HEK293 (cell line): ENCODE data around the gene EID2.

Experiments
- BCL11B ChIP-seq: fragments of 450-650 bp; formaldehyde crosslinking; IDR thresholded peaks from 2 replicates; pipeline ENCODE4 v1.5.1; 2016; ENCODE audit warnings: low read depth, missing biosample characterization, missing genetic modification characterization
- GLIS2 ChIP-seq: fragments of 450-650 bp; formaldehyde crosslinking; IDR thresholded peaks from 2 replicates; pipeline ENCODE4 v1.5.1; 2016; ENCODE audit warnings: missing biosample characterization, missing genetic modification characterization
- HOXD13 ChIP-seq: sonication (generic); formaldehyde crosslinking; IDR thresholded peaks from 2 replicates; pipeline ENCODE4 v1.8.0; 2022; ENCODE audit warnings: missing genetic modification reagents, borderline replicate concordance
- IKZF3 ChIP-seq: fragments of 450-650 bp; IDR thresholded peaks from 2 replicates; pipeline ENCODE4 v1.5.0; 2018; ENCODE audit warnings: missing biosample characterization, mild to moderate bottlenecking, missing genetic modification characterization, moderate library complexity
- PRDM1 ChIP-seq: fragments of 450-650 bp; formaldehyde crosslinking; IDR thresholded peaks from 2 replicates; pipeline ENCODE4; 2016; ENCODE audit warnings: missing biosample characterization, missing genetic modification characterization
- REPIN1 ChIP-seq: fragments of 450-650 bp; formaldehyde crosslinking; IDR thresholded peaks from 2 replicates; pipeline ENCODE4 v1.5.1; 2017; ENCODE audit warnings: missing biosample characterization, missing genetic modification characterization, low read depth
- SALL2 ChIP-seq: fragments of 450-650 bp; formaldehyde crosslinking; IDR thresholded peaks from 2 replicates; pipeline ENCODE4 v1.5.0; 2017; ENCODE audit warnings: missing biosample characterization, mild to moderate bottlenecking, missing genetic modification characterization, borderline replicate concordance
- SETDB1 ChIP-seq: IDR thresholded peaks from one replicate; pipeline ENCODE4 v1.6.1; 2017; ENCODE audit warnings: mild to moderate bottlenecking, low read length, moderate library complexity, mixed read lengths; ENCODE audit not compliant: insufficient read length
- SP3 ChIP-seq: fragments of 450-650 bp; formaldehyde crosslinking; IDR thresholded peaks from 2 replicates; pipeline ENCODE4 v1.5.1; 2016; ENCODE audit warnings: missing biosample characterization, missing genetic modification characterization
- YY2 ChIP-seq: fragments of 450-650 bp; formaldehyde crosslinking; IDR thresholded peaks from 2 replicates; pipeline ENCODE4 v1.5.1; 2016; ENCODE audit warnings: missing biosample characterization, missing genetic modification characterization
- ZBTB17 ChIP-seq: fragments of 450-650 bp; formaldehyde crosslinking; IDR thresholded peaks from 2 replicates; pipeline ENCODE4 v1.5.1; 2016; ENCODE audit warnings: missing biosample characterization, missing genetic modification characterization
- ZBTB21 ChIP-seq: fragments of 450-650 bp; formaldehyde crosslinking; IDR thresholded peaks from 2 replicates; pipeline ENCODE4 v1.5.1; 2017; ENCODE audit warnings: missing biosample characterization, missing genetic modification characterization
- ZFHX2 ChIP-seq: fragments of 450-650 bp; formaldehyde crosslinking; conservative IDR thresholded peaks from 2 replicates; pipeline ENCODE4 v1.5.1; 2016; ENCODE audit warnings: missing biosample characterization, missing genetic modification characterization
- ZNF132 ChIP-seq: fragments of 450-650 bp; formaldehyde crosslinking; IDR thresholded peaks from 2 replicates; pipeline ENCODE4 v1.5.1; 2017; ENCODE audit warnings: missing biosample characterization, missing genetic modification characterization, borderline replicate concordance
- ZNF155 ChIP-seq: fragments of 450-650 bp; formaldehyde crosslinking; IDR thresholded peaks from 2 replicates; pipeline ENCODE4 v1.5.1; 2016; ENCODE audit warnings: missing biosample characterization, missing genetic modification characterization
- ZNF18 ChIP-seq: fragments of 450-650 bp; formaldehyde crosslinking; IDR thresholded peaks from 2 replicates; pipeline ENCODE4 v1.5.1; 2016; ENCODE audit warnings: missing biosample characterization, missing genetic modification characterization
- ZNF184 ChIP-seq: fragments of 450-650 bp; IDR thresholded peaks from 2 replicates; pipeline ENCODE4 v1.5.1; 2018; ENCODE audit warnings: missing biosample characterization, mild to moderate bottlenecking, missing genetic modification characterization
- ZNF2 ChIP-seq: fragments of 450-650 bp; formaldehyde crosslinking; IDR thresholded peaks from 2 replicates; pipeline ENCODE4 v1.5.1; 2016; ENCODE audit warnings: missing biosample characterization, missing genetic modification characterization
- ZNF223 ChIP-seq: fragments of 450-650 bp; formaldehyde crosslinking; IDR thresholded peaks from 2 replicates; pipeline ENCODE4 v1.5.1; 2016; ENCODE audit warnings: missing biosample characterization, missing genetic modification characterization
- ZNF341 ChIP-seq: fragments of 450-650 bp; formaldehyde crosslinking; IDR thresholded peaks from 2 replicates; pipeline ENCODE4; 2016; ENCODE audit warnings: low read depth, missing biosample characterization, missing genetic modification characterization
- ZNF510 ChIP-seq: fragments of 450-650 bp; formaldehyde crosslinking; IDR thresholded peaks from 2 replicates; pipeline ENCODE4 v1.5.1; 2018; ENCODE audit warnings: mild to moderate bottlenecking, missing genetic modification characterization, missing biosample characterization; ENCODE audit not compliant: insufficient replicate concordance
- ZNF521 ChIP-seq: fragments of 450-650 bp; formaldehyde crosslinking; IDR thresholded peaks from 2 replicates; pipeline ENCODE4 v1.5.1; 2017; ENCODE audit warnings: missing biosample characterization, mild to moderate bottlenecking, missing genetic modification characterization
- ZNF529 ChIP-seq: fragments of 450-650 bp; formaldehyde crosslinking; IDR thresholded peaks from 2 replicates; pipeline ENCODE4 v1.5.1; 2017; ENCODE audit warnings: missing genetic modification characterization, missing biosample characterization; ENCODE audit not compliant: insufficient replicate concordance
- ZNF548 ChIP-seq: fragments of 450-650 bp; formaldehyde crosslinking; IDR thresholded peaks from 2 replicates; pipeline ENCODE4 v1.5.1; 2016; ENCODE audit warnings: missing biosample characterization, missing genetic modification characterization
- ZNF549 ChIP-seq: fragments of 450-650 bp; IDR thresholded peaks from 2 replicates; pipeline ENCODE4 v1.5.1; 2018; ENCODE audit warnings: missing biosample characterization, missing genetic modification characterization, mild to moderate bottlenecking, inconsistent platforms, moderate library complexity
- ZNF561 ChIP-seq: fragments of 450-650 bp; IDR thresholded peaks from 2 replicates; pipeline ENCODE4 v1.5.1; 2018; ENCODE audit warnings: missing biosample characterization, missing genetic modification characterization, borderline replicate concordance
- ZNF623 ChIP-seq: fragments of 450-650 bp; formaldehyde crosslinking; IDR thresholded peaks from 2 replicates; pipeline ENCODE4 v1.5.1; 2016; ENCODE audit warnings: missing biosample characterization, missing genetic modification characterization
- ZNF664 ChIP-seq: fragments of 450-650 bp; formaldehyde crosslinking; IDR thresholded peaks from 2 replicates; pipeline ENCODE4 v1.5.1; 2016; ENCODE audit warnings: missing biosample characterization, missing genetic modification characterization
- ZSCAN18 ChIP-seq: fragments of 450-650 bp; formaldehyde crosslinking; IDR thresholded peaks from 2 replicates; pipeline ENCODE4 v1.5.1; 2016; ENCODE audit warnings: missing biosample characterization, missing genetic modification characterization
- ZSCAN30 ChIP-seq: fragments of 450-650 bp; IDR thresholded peaks from 2 replicates; pipeline ENCODE4 v1.5.1; 2018; ENCODE audit warnings: missing biosample characterization, mild to moderate bottlenecking, missing genetic modification characterization, moderate library complexity
- ZSCAN5A ChIP-seq: fragments of 450-650 bp; formaldehyde crosslinking; IDR thresholded peaks from 2 replicates; pipeline ENCODE4 v1.5.1; 2016; ENCODE audit warnings: missing biosample characterization, missing genetic modification characterization
- TF ChIP-seq, protein P1 (sequence below): fragments of 450-650 bp; formaldehyde crosslinking; IDR thresholded peaks from 2 replicates; pipeline ENCODE4 v1.5.1; 2016; ENCODE audit warnings: missing biosample characterization, missing genetic modification characterization, low read depth
- TF ChIP-seq, protein P2 (sequence below): fragments of 450-650 bp; formaldehyde crosslinking; IDR thresholded peaks from 2 replicates; pipeline ENCODE4 v1.5.1; 2017; ENCODE audit warnings: missing biosample characterization, missing genetic modification characterization

Gene EID2

DNA sequence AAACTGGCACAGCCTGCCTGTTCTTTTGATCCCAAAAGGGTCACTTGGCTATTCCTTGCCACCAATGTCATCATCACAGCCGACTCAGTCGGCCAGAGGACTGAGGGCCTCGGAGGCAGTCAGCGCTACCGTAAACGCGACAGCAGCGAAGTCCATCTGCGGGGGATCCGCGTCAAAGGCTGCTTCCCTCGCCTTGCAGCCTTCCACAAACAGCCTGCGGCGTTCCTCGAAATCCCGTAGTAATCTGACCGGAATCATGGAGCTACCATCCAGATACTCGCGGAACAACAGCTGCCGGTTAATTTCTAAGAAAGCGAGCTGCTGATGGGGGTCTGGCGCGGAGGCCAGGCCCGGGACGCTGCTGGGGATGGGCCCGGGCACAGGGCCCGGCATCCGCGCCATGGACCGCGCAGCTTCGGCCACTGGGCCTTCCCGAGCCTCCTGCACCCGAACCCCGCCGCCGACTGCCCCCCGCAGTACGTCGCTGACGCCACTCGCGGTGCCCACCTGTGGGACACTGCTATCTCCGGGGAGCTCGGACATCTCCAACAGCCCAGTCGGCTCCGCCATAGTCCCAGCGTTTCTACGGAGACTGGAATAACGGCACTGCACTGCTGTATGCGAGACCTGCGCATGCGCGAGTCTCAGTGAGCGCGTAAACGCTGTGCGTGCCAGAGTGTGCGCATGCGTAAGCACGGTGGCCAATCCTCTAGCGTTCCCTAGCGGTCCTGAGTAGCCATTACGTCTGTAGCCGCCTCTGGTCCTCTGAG, 7.5 kb downstream of the EID2 start, which contains the start of gene EID2B (continued):
- TF ChIP-seq ZNF521 (tag by site-specific recombination) (no peak), ZNF510 (tag by site-specific recombination) (no peak), SALL2 (tag by site-specific recombination) (no peak), ZNF549 (no peak), ZSCAN18 (tag by site-specific recombination) (no peak), ZBTB21 (tag by site-specific recombination) (no peak), ZSCAN5A (tag by site-specific recombination) (no peak), ZBTB17 (peak; percentile 92), HOXD13 (CRISPR knock-in tag) (no peak), ZSCAN30 (tag by site-specific recombination) (peak; percentile 93), REPIN1 (peak; percentile 97; the same call in 1 of the 2 replicates), ZNF132 (tag by site-specific recombination) (no peak), ZNF2 (tag by site-specific recombination) (peak; percentile 83), SETDB1 (no peak), ZNF548 (tag by site-specific recombination) (no peak), ZNF623 (tag by site-specific recombination) (no peak), ZNF561 (tag by site-specific recombination) (peak; percentile 95), PRDM1 (no peak), ZNF18 (tag by site-specific recombination) (no peak), ZFHX2 (tag by site-specific recombination) (peak; percentile 42), SP3 (peak; percentile 45; the same call in 1 of the 2 replicates), BCL11B (tag by site-specific recombination) (peak; percentile 51; the same call in 1 of the 2 replicates), ZNF155 (no peak), ZNF664 (tag by site-specific recombination) (no peak), GLIS2 (tag by site-specific recombination) (peak; percentile 98), ZNF223 (tag by site-specific recombination) (0 out of 2 replicates have a peak, but pooled peaks have one; percentile 16), ZNF529 (tag by site-specific recombination) (no peak), IKZF3 (peak; percentile 51), ZNF184 (tag by site-specific recombination) (no peak), ZNF341 (tag by site-specific recombination) (peak; percentile 76), YY2 (tag by site-specific recombination) (peak; percentile 95)
- TF ChIP-seq, protein P1, sequence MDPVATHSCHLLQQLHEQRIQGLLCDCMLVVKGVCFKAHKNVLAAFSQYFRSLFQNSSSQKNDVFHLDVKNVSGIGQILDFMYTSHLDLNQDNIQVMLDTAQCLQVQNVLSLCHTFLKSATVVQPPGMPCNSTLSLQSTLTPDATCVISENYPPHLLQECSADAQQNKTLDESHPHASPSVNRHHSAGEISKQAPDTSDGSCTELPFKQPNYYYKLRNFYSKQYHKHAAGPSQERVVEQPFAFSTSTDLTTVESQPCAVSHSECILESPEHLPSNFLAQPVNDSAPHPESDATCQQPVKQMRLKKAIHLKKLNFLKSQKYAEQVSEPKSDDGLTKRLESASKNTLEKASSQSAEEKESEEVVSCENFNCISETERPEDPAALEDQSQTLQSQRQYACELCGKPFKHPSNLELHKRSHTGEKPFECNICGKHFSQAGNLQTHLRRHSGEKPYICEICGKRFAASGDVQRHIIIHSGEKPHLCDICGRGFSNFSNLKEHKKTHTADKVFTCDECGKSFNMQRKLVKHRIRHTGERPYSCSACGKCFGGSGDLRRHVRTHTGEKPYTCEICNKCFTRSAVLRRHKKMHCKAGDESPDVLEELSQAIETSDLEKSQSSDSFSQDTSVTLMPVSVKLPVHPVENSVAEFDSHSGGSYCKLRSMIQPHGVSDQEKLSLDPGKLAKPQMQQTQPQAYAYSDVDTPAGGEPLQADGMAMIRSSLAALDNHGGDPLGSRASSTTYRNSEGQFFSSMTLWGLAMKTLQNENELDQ (tag by site-specific recombination) = no peak
- TF ChIP-seq, protein P2, sequence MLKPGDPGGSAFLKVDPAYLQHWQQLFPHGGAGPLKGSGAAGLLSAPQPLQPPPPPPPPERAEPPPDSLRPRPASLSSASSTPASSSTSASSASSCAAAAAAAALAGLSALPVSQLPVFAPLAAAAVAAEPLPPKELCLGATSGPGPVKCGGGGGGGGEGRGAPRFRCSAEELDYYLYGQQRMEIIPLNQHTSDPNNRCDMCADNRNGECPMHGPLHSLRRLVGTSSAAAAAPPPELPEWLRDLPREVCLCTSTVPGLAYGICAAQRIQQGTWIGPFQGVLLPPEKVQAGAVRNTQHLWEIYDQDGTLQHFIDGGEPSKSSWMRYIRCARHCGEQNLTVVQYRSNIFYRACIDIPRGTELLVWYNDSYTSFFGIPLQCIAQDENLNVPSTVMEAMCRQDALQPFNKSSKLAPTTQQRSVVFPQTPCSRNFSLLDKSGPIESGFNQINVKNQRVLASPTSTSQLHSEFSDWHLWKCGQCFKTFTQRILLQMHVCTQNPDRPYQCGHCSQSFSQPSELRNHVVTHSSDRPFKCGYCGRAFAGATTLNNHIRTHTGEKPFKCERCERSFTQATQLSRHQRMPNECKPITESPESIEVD (tag by site-specific recombination) = no peak
